ENCODE data around the gene SAPCD2.
"Not testable (repeated sequence)": the region's sequence is repeated elsewhere in the genome, so short reads cannot be mapped to it uniquely, and the experiment has no call there.

Gene SAPCD2

DNA sequence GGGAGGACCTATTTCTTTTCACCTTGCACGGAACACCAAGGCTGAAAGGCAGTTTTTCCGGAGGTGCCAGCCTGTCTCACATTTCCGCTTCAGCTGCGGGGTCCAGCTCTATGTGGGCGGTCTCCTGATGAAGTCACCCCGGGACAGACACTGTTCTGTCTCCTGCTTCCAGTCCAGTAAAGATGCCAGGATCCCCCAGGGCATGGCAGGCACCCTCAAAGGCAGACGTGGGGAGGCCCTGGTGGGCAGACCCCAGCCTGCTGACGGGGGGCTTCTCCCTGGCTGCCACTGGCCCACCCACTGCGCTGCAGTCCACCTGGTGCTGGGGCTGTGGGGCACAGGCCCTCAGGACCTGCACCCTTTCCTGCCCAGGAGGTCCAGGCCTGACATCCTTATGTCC lies 7.6 kb downstream of the SAPCD2 start:
- not testable (repeated sequence) for DNase-seq

DNA sequence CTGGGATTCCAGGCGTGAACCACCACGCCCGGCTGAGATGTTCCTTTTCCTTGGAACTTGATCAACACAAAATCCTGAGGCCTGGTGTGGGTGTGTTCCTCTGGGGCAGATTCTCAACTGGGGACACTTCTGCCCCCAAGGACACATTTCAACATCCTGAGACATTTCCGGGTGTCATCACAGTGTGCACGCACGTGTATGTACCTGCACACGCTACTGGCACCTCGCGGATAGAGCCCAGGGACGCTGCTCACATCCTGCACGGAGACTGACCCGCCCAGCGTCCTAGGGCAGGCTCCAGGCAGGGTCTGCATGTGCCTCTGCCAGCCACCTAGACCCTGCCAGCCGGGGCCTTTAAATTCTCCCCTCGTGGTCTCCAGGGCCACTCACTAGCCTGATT lies 8.0 kb downstream of the SAPCD2 start:
- no peak for DNase-seq

DNA sequence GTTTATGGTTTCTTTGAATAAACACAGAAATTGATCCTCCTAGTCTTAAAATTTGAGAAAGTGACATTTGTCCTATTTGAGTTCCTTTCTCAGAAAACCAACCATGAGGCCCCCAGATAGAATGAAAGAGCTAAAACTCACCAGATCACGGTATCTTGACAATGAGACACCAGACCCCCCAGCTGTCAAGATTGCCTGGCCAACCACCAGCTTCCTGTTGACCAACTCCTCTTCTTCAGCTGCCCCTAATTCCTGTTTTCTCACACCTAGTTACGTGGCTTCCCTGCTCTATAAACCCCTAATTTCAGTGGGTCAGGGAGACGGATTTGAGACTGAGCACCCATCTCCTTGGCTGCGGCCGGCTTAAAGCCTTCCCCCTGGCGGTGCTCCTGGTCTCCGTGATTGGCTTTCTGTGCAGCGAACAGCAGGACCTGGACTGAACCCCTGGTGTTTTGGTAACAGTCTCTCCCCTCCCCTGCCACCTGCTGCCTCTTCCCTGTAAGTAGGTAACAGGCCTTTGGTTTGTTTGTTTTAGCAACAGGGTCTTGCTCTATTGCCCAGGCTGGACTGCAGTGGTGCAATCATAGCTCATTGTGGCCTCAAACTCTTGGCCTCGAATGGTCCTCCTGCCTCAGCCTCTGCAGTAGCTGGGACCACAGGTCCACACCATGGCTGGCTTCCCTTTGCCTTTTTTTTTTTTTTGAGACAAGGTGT lies 11.7 kb downstream of the SAPCD2 start:
- no peak for DNase-seq

DNA sequence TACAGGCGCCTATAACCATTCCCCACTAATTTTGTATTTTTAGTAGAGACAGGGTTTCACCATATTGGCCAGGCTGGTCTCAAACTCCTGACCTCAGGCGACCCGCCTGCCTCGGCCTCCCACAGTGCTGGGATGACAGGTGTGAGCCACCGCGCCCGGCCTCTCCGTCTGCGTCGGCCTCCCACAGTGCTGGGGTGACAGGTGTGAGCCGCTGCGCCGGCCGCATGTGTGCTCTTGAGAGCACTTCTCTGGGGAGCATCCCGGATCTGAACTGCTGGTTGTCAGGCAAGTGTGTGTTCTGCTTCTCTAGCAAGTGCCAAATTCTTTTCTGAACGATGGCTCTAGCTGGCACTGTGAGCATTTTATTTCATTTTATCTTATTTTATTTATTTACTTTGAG lies 12.8 kb downstream of the SAPCD2 start:
- no peak for DNase-seq

DNA sequence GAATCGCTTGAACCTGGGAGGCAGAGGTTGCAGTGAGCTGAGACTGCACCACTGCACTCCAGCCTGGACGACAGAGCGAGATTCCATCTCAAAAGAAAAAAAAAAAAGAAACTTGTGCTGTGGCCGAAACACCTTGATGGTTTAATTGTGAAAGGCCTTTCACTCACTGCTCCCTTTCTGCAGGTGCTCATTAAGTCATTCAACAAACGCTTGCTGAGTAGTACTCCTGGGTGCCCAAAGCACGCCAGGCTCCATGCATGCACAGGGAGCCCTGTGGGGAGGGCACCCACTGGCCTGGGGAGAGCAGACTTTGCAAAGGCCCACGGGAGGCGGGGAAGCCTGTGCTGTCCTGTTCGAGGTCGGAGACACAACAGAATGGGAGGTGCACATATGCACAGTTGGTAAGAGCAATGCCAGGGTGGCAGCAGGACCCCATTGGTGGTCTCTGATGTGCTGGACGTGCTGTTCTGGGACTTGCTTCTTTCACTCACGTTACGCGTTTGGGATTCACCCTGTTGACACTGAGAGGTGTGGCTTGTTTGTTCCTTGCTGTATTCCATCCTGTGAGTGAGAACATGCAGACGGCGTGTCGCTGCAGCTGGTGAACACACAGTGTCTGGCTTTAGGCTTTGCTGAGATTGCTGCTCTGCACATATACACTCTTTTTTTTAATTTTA lies 13.5 kb downstream of the SAPCD2 start:
- DNase-seq = no peak

DNA sequence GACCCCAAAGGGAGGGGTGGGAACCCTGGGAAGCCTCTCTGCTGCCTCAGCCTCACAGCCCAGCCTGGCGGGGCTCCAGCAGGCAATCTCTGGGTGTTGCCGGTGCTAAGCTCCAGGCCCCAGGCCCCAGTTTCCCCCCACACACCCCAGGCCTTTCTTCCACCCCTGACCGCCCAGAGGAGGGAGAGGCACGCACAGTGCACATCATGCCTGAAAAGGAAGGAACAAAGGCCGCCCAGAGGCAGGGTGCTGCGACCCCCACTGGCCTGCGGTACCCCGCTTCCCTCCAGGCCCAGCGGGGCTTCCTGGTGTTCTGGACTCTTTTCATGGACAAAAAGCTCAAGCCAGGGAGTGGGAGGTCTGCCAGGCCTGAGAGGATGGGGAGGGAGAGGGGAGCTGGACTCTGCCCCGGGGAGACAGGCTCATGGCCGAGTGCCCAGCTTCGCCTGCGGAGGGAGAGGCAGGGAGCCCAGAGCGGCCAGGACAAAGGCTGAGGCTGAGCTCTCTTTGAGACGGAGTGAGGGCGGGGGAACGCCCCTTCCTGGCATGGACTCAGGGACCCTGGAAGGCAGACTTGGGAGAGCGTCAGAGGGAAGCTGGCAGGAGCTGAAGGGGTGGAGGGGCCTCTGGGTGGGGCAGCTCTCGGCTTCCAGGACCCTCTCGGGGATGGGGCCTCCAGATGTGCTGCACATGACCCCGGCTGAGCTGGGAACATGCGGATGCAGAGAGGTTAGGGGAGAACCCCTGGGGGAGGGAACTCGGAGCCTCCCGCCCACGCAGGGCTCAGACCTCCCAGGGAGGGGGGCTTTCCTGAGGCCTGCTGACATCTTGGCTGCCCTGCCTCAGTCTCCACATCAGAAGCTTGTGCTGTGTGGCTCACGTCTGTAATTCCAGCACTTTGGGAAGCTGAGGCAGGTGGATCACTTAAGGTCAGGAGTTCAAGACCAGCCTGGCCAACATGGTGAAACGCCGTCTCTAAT lies 14.7 kb downstream of the SAPCD2 start:
- no peak for DNase-seq

DNA sequence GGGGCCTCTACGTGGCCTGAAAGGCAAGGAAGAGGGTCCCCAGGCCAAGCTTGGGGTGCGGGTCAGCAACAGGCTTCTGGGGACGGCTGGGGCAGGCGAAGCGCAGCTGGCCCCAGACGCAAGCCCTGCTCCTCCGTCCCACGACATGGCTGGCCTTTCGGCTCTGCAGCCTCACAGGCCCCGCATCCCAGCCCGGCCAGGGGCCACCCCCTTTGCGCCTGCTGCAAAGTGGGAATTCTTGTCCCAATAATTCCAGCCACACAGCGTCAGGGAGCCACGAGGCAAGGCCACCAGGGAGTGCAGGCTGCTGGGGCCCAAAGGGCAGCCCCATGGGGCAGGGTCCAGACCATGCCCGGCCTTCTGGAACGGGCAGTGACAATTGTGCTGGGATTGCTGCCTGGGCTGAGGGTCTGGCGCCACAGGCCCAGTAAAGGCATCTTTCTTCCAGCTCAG lies 15.4 kb downstream of the SAPCD2 start:
- no peak for DNase-seq

DNA sequence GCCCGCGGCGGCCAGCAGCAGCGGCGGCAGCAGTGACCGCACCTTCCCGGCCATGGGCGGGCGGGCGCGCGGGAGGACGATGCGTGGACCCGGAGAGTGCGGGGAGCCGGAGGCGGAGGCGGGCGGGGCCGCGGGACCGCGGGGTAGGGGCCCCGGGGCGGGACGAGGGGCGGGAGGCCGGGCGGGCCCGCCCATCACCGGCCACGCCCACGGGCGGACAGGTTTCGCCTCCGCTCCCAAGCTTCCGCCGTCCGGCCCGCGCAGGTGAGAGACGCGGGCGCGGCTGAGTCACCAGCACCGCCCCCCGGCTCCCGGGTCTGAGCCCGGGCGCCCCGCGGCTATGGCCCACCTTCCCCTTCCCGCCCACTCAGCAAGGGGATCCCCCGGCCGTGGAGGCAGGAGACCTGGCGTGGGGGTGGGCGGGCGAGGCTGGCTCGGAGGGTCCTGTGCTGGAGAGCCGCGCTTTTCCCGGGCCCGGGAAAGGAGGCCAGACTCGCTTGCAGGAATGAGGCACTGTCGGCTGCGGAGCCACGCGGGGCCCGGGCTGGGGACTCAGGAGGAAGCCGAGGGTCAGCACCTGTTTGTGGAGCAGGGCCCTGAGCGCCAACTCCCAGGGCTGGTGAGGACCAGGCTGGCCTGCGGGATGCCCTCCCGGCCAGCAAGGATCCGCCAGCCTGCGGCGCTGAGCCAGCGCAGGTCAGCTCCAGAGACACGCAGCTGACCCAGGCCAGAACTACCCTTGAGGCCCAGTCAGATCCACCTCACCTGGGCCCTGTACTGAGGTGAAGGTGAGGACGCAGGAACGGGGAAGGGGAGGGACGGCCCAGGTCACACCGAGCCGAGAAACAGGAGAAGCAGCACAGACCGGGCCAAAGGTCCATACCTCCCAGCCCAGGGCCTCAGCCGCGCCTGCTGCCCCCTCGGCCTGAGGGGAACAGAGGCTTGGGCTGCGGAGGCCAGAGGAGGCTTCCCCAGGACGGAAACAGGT lies 16.1 kb downstream of the SAPCD2 start, which contains the start of gene ENTPD2:
Gene ENTPD2, minus strand, starts transcription at position 118 of the 988 bp plus-strand sequence. Its CDS starts 64 bp downstream, at position 54.
- DNase-seq = peak; percentile 16

DNA sequence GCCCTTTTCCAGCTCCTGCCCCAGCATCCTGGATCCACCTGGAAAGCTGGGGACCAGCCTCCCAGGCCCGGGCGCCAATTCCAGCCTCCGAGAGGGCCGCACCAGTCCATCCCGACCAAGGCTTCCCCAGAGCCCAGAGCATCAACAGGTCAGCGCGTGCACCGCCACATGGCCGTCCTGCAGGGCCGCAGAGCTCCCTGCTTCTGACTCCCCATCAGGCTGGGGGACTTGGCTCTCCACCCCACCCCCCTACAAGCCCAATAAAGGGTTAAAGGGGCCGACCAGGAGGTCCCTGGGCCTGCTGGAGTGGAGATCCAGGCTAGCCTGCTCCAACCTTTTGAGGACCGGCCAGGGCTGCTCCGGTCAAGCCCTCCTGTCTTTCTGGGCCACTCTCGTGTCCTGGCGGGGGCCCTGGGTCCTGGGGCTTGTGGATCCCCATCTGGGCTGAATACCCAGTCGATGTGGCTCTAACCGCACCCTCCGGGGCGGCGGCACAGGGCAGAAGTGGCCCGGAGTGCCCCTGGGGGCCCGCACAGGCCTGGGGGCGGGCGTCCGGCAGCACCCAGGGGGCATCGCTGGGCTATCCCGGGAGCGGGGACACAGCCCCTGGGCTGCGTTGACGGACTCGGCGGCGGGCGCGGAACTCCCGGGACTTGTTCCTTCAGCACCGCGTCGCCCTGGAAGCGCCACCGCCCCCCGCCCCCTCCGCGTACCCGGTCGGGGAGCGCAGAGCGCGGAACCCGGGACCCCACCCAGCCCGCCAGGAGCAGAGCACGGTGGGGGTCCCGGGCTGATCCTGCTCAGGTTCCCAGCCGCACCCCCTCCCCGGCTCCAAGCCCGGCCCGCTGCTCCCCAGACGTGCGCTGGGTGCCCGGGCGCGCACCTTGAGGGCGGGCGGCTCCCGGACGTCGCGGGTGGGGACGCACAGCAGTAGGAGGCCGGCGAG lies 17.1 kb downstream of the SAPCD2 start:
- DNase-seq = no peak

DNA sequence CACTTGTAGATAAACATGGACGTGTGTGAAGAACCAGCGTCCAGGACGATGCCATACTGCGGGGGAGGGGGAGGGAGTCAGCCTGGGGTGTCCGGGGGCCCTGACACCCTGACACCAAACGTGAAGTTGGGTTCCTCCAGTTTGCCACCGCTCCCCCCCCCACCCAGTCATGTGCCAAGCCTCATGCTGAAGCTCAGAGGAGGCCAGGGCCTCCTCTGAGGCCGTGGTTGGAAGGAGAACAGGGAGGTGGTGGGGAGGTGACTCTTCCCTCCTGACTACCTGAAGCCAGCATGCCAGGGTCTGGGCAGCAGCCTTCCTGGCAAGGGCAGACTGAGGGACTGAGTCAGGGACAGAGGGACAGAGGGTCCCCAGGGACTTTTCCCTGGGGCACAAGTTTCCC lies 18.1 kb downstream of the SAPCD2 start:
- DNase-seq = no peak

DNA sequence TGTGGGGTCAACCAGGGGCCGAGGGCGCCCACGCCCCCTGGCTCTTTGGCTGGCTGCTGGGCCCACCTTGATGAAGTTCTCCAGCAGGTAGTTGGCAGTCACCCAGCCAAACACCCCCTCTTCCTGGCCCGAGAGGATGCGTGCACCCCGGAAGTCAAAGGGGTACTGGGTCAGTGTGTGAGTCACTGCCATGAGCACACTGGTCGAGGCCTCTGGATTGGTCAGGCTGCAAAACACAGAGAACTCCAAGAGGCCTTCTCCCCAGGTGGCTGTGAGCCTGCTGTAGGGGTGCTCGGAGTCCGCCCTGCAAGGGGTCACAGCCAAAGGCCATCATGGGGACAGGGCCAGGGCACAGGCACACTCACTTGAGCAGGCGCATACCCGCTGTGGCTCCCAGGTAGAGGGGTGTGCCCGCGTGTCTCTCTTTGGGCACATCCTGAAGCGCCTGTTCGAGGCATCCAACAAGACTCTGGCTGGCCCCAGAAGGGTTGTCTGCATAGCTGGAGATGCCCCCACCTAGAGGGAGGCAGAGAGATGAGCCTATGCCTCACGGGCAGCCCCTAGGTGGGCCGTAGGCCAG lies 19.1 kb downstream of the SAPCD2 start:
- no peak for DNase-seq

DNA sequence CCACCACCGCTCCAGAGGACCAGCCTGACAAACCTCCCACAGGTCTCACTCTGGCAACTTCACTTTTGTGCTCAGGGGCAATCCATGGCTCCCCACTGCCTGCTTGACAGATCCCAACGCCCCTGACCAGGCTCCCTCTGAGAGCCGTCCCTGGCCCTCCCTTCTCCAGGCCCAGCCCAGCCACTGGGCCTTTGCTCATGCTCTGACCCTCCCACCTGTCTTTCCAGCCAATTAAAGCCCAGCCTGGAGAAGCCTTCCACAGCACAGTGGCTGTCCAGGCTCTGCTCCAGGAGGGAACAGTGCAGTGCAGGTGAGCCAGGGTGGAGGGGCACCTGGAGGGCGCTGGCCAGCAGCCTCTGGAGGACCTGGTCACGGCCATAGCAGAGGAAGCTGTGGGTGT lies 19.8 kb downstream of the SAPCD2 start:
- no peak for DNase-seq

DNA sequence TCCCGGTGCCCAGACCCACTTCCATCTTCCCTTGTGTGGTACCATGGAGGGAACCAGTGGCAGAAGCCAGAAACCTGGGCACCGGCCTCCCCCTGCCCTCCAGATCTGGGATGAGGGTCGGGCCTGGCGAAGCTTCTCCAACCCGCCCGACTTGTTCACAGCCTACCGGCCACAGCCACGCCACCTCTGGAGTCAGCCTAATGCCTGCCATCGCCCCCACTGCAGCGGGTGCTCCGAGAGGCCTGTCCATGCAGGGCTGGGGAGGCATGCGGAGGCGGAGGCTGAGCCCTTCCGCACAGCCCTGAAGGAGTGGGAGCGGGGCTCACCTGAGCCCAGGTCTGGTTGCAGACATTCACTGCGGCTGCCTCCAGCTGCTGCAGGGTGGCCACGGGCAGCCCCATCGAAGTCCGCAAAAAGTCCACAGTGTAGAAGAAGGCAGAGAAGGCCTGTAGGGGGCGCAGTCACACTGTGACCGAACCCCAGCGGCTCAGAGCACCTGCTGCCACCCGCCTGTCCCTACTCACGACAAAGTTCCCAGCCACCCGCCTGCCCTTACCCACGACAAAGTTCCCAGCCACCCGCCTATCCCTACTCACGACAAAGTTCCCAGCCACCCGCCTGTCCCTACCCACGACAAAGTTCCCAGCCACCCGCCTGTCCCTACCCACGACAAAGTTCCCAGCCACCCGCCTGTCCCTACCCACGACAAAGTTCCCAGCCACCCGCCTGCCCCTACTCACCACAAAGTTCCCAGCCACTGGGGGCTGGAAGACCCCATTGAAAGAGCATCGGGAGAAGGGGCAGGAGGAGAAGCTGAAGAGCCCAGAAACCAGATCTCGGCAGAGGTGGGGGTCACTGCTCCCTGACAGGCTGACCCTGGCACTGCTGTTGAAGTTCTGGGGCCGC lies 20.6 kb downstream of the SAPCD2 start:
- peak; percentile 31 for DNase-seq

DNA sequence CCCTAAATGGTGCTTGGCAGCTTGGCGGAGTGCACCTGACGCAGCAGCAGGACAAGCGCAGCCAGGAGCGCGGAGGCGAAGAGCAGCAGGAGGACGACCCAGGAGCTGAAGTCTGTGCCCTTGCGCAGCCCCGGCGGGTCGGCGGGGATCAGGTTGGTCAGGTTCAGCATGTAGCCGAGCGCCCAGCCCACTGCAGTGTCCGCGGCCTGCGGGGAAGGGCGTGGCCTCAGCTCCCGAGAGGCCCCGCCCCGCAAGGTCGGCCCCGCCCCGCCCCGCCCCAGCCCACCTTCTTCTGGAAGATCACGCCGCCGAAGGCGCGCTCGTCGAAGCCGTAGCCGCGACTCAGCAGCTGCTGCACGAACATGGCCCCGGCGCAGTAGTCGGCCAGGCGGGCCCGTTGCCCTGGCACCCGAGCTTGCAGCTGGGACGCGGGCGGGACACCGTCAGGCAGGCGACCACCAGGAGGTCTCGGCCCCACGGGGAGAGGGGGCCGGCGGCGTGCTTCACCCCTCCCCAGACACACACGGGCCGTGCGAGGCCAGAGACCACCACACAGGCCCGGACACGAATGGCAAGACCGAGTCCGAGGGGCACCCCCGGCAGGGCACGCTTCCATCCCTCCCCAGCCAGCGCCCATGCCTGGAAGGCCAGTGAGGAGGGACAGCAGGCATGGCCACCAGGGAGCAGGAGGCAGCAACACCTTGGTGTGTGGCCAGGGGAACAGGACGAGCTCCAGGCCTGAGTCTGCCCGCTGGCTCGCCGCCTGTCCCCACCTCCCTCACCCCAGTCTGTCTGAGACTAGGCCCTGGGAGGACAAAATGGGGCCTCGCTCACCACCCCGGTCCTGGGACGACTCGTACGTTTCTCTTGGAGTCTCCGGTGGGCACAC lies 21.5 kb downstream of the SAPCD2 start:
- no peak for DNase-seq

DNA sequence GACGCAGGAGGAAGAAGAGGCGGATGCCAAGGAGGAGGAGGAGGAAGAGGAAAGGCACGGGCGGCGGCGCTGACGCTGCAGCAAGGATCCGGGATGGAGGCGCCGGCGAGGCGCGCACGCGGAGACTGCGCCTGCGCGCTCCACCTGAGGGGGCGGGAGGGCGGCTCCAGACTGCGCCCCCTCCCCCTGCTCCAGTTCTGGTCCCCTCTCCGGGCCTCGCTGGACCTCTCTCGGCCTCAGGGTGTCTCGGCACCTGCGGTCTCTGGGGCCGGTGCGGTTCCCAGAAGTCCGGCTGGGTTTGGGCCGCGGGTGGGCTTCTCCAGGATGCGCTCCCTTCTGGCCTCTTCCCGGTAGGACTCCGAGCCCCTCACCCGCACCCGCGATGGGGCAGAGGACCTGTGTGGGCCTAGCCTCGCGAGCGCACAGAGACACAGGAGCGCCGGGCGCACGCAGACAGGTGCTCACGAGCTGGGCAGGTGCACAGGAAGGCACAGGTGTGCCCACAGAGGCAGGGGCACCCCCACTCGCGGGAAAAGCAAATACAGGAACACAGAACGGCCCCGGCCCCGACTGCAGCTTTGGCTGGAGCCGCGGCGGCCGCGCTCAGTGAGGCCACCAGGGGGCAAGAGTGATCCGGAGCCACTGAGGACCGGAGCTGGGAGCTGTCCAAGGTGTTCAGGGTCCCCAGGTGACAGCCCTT lies 24.1 kb downstream of the SAPCD2 start, which contains the start of gene NPDC1:
Gene NPDC1, minus strand, starts transcription at position 90 of the 700 bp plus-strand sequence. CDS start 188 bp downstream, outside the sequence.
- peak; percentile 77 for DNase-seq

DNA sequence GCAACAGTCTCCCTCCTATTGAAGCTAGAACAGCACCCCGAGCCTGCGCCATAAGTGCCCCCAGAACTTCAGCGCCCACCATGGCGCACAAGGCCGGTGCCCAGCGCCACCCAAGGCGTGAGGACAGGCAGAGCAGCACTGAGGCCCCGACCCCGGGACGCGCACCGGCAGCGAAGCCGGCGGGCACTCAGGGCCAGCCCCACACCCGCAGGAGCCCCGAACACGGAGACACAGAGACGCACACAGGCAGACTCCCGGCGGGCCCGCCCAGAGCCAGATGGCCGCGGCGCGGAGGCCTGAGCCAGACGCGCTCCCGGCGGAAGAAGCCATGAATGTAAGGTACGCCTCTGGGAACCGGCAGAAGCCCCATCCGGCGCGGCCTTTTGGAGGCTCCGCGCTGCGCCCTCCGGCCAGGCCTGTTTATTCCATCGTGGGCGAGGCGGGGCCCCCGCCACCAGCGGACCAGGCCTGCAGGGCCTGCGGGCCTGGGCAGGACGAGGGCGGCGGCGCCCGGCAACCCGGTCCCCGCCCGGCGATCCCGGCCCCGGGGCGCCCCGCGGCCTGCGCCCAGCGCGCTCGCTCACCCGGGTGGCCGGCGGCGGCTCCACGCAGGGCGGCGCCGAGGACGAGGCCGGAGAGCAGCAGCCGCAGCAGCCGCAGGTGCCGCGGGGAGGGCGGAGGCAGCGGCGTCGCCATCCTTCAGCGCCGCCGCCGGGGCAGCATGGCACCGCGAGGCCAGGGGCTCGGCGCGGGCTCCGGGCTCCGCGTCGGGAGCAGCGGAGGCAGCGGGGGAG lies 24.9 kb downstream of the SAPCD2 start:
- no peak for DNase-seq

All from stimulated activated naive CD4-positive, alpha-beta T cell treated with Interleukin-2 at 50 U/mL for 16 hours (primary cell).